BE2C (cell line): ENCODE measurements around the gene KRTAP10-5.
"Not testable (repeated sequence)": the region's sequence is repeated elsewhere in the genome, so short reads cannot be mapped to it uniquely, and the experiment has no call there.

Experiments used
- DNase-seq: peaks from one replicate; pipeline ENCODE4 v3.0.0-alpha.2; 2020
- H3K27me3 ChIP-seq: fragments of 250-450 bp; sonication (Bioruptor Pico); 2 replicates; pipeline ENCODE4 v1.5.1; 2020; ENCODE audit warnings: mild to moderate bottlenecking
- H3K36me3 ChIP-seq: fragments of 250-450 bp; sonication (Bioruptor Pico); 2 replicates; pipeline ENCODE4 v1.5.1; 2020; ENCODE audit warnings: mild to moderate bottlenecking
- H3K4me1 ChIP-seq: fragments of 250-450 bp; sonication (Bioruptor Pico); 2 replicates; pipeline ENCODE4 v1.5.1; 2020
- H3K4me3 ChIP-seq: 2 replicates; pipeline ENCODE4 v1.5.1; 2011; ENCODE audit warnings: low read depth, low read length
- H3K9me3 ChIP-seq: fragments of 250-450 bp; sonication (Bioruptor Pico); 2 replicates; pipeline ENCODE4 v1.5.1; 2020
- CTCF ChIP-seq: IDR thresholded peaks from 2 replicates; pipeline ENCODE4 v1.5.1; 2012; ENCODE audit warnings: mild to moderate bottlenecking, low read depth, low read length

The KRTAP10-5 gene

GRCh38 chr21:44603911-44604310, 23.5 kb upstream of the KRTAP10-5 start:
- no peak for TF ChIP-seq CTCF
- Histone ChIP-seq H3K4me1 (no peaks in the 10 kb centered on the region), H3K36me3 (no peaks in the 10 kb centered on the region), H3K27me3 (peaks cover 24% of the 10 kb centered on the region), H3K4me3 (no peak overlapping the region), H3K9me3 (no peaks in the 10 kb centered on the region)
- no peak for DNase-seq

GRCh38 chr21:44603109-44603875, 22.9 kb upstream of the KRTAP10-5 start:
- H3K9me3 ChIP-seq: no peaks in the 10 kb centered on the region
- no peaks in the 10 kb centered on the region for H3K4me1 ChIP-seq
- peaks cover 26% of the 10 kb centered on the region for H3K27me3 ChIP-seq
- H3K4me3 ChIP-seq: no peak overlapping the region
- TF ChIP-seq CTCF: no peak
- no peaks in the 10 kb centered on the region for H3K36me3 ChIP-seq
- DNase-seq: no peak

- no peaks in the 10 kb centered on the region for H3K9me3 ChIP-seq
- H3K27me3 ChIP-seq: peaks cover 34% of the 10 kb centered on the region
- H3K36me3 ChIP-seq: no peaks in the 10 kb centered on the region
- H3K4me1 ChIP-seq: no peaks in the 10 kb centered on the region
- no peak for DNase-seq
- H3K4me3 ChIP-seq: no peak overlapping the region
- no peak for TF ChIP-seq CTCF
Observed at GRCh38 chr21:44602463-44602850, 22.1 kb upstream of the KRTAP10-5 start.

- H3K36me3 ChIP-seq: no peaks in the 10 kb centered on the region
- peaks cover 35% of the 10 kb centered on the region for H3K27me3 ChIP-seq
- no peak for DNase-seq
- no peaks in the 10 kb centered on the region for H3K9me3 ChIP-seq
- no peak for TF ChIP-seq CTCF
- no peak overlapping the region for H3K4me3 ChIP-seq
- no peaks in the 10 kb centered on the region for H3K4me1 ChIP-seq
Observed at GRCh38 chr21:44601596-44602462, 21.4 kb upstream of the KRTAP10-5 start.

GRCh38 chr21:44601091-44601490, 20.7 kb upstream of the KRTAP10-5 start:
- H3K4me1 ChIP-seq, DNase-seq, H3K9me3 ChIP-seq, H3K4me3 ChIP-seq, H3K36me3 ChIP-seq: not testable (repeated sequence)
- H3K27me3 ChIP-seq: peaks cover 39% of the 10 kb centered on the region

- not testable (repeated sequence) for DNase-seq, H3K36me3 ChIP-seq, H3K9me3 ChIP-seq, H3K4me1 ChIP-seq, H3K4me3 ChIP-seq
- peaks cover 44% of the 10 kb centered on the region for H3K27me3 ChIP-seq
Observed at GRCh38 chr21:44600118-44600978, 19.9 kb upstream of the KRTAP10-5 start, which contains the start of gene KRTAP10-7. KRTAP10-7 (plus strand) TSS chr21:44600597; CDS start chr21:44600622, 25 bp downstream.
